MCF 10A (cell line): ENCODE data around the gene MARCHF11. TPM values are rescaled to one million over a fixed set of nuclear protein-coding genes. Genes with fewer than 3 reads are reported as not detected.

Source experiments
- BruUV-seq: library from RNA; stranded (reverse); fragments of 400-500 nt; replicated peaks from 2 replicates; lab custom pipeline; 2021; lab: Mats Ljungman, UMichigan
- CTCF ChIA-PET: fragments of 300-600 bp; sonication (Branson Sonifier 250); formaldehyde crosslinking; extraction: SDS; loops from one replicate; lab custom pipeline; 2021; ENCODE audit warnings: antibody characterized with exemption, inconsistent platforms; lab: Yijun Ruan, JAX
- POLR2A ChIA-PET: fragments of 300-600, 350-650 bp; sonication (Branson Sonifier 250); formaldehyde crosslinking; extraction: SDS; loops from one replicate; lab custom pipeline; 2020; ENCODE audit warnings: antibody characterized with exemption, inconsistent platforms; lab: Yijun Ruan, JAX
- DNase-seq: peaks from one replicate; pipeline ENCODE4 v3.0.0-alpha.2; 2018; ENCODE audit not compliant: unreplicated experiment
- H3K27ac Mint-ChIP-seq: one replicate; pipeline ENCODE4 v1.8.0; 2022; ENCODE audit warnings: mild to moderate bottlenecking, low read depth, mixed read lengths; ENCODE audit not compliant: unreplicated experiment
- H3K27me3 Mint-ChIP-seq: one replicate; pipeline ENCODE4 v1.8.0; 2022; ENCODE audit warnings: mixed read lengths; ENCODE audit not compliant: insufficient read depth, unreplicated experiment
- H3K36me3 Mint-ChIP-seq: one replicate; pipeline ENCODE4 v1.8.0; 2022; ENCODE audit warnings: mild to moderate bottlenecking, moderate library complexity, mixed read lengths; ENCODE audit not compliant: insufficient read depth, unreplicated experiment
- H3K4me1 Mint-ChIP-seq: one replicate; pipeline ENCODE4 v1.8.0; 2022; ENCODE audit warnings: mixed read lengths; ENCODE audit not compliant: insufficient read depth, unreplicated experiment
- H3K4me3 Mint-ChIP-seq: one replicate; pipeline ENCODE4 v1.8.0; 2022; ENCODE audit warnings: mild to moderate bottlenecking, moderate library complexity, mixed read lengths; ENCODE audit not compliant: unreplicated experiment
- H3K9me3 Mint-ChIP-seq: one replicate; pipeline ENCODE4 v1.8.0; 2022; ENCODE audit warnings: mixed read lengths; ENCODE audit not compliant: unreplicated experiment
- CTCF ChIP-seq: fragments of 200-600 bp; IDR thresholded peaks from one replicate; pipeline ENCODE4 v1.8.0; 2022; ENCODE audit warnings: antibody characterized with exemption, mild to moderate bottlenecking; ENCODE audit not compliant: unreplicated experiment
- intact Hi-C: fragments of 100-400 bp; cut with micrococcal nuclease; formaldehyde crosslinking; loops from 2 replicates; pipeline ENCODE4 v1.14.1; 2022
- total RNA-seq: library from RNA; stranded (reverse); gene quantifications from 2 replicates; pipeline ENCODE4 v1.2.3, GENCODE V29; 2022

MARCHF11 gene
- total RNA-seq, 1 experiment from 2014 or later = not detected

- no TSS peak for BruUV-seq
- CTCF ChIA-PET = no interaction called here
- TF ChIP-seq CTCF = no peak
- Mint-ChIP-seq H3K36me3 (no peaks in the 10 kb centered on the region), H3K4me1 (no peaks in the 10 kb centered on the region), H3K27ac (no peak overlapping the region), H3K27me3 (no peaks in the 10 kb centered on the region), H3K9me3 (no peaks in the 10 kb centered on the region), H3K4me3 (no peak overlapping the region)
- POLR2A ChIA-PET = no interaction called here
- no peak for DNase-seq
- intact Hi-C loops = no loop called here
Measured at GRCh38 chr5:16034319-16035001, 145.1 kb downstream of the MARCHF11 start.

GRCh38 chr5:16033187-16033925, 146.2 kb downstream of the MARCHF11 start:
- Mint-ChIP-seq H3K36me3 (no peaks in the 10 kb centered on the region), H3K27ac (no peak overlapping the region), H3K27me3 (no peaks in the 10 kb centered on the region), H3K4me1 (no peaks in the 10 kb centered on the region), H3K9me3 (no peaks in the 10 kb centered on the region), H3K4me3 (no peak overlapping the region)
- no TSS peak for BruUV-seq
- intact Hi-C loops = no loop called here
- no peak for DNase-seq
- POLR2A ChIA-PET = no interaction called here
- CTCF ChIA-PET = no interaction called here
- no peak for TF ChIP-seq CTCF

GRCh38 chr5:16028708-16029107, 150.9 kb downstream of the MARCHF11 start:
- H3K27ac Mint-ChIP-seq = no peak overlapping the region
- no peaks in the 10 kb centered on the region for H3K36me3 Mint-ChIP-seq
- no peak overlapping the region for H3K4me3 Mint-ChIP-seq
- H3K9me3 Mint-ChIP-seq = no peaks in the 10 kb centered on the region
- no peak for DNase-seq
- H3K27me3 Mint-ChIP-seq = no peaks in the 10 kb centered on the region
- CTCF ChIA-PET = no interaction called here
- no TSS peak for BruUV-seq
- H3K4me1 Mint-ChIP-seq = no peaks in the 10 kb centered on the region
- TF ChIP-seq CTCF = no peak
- intact Hi-C loops = no loop called here
- POLR2A ChIA-PET = no interaction called here

- Mint-ChIP-seq H3K27me3 (no peaks in the 10 kb centered on the region), H3K9me3 (no peaks in the 10 kb centered on the region), H3K4me3 (no peak overlapping the region), H3K27ac (no peak overlapping the region), H3K36me3 (no peaks in the 10 kb centered on the region), H3K4me1 (no peaks in the 10 kb centered on the region)
- DNase-seq = no peak
- ChIA-PET CTCF (interaction anchor here (0.5 kb wide), 2 partner anchors 167 to 201 kb away, joined by 4 read pairs; no protein-coding TSS in a partner anchor), POLR2A (no interaction called here)
- no TSS peak for BruUV-seq
- no peak for TF ChIP-seq CTCF
- intact Hi-C loops = no loop called here
Measured at GRCh38 chr5:16025681-16026080, 153.9 kb downstream of the MARCHF11 start.
